IPS-NIHi7 (cell line): ENCODE results near the gene C1orf35.

Source experiments
- DNase-seq: peaks from one replicate; pipeline ENCODE4 v3.0.0; 2012; ENCODE audit warnings: mixed read lengths; ENCODE audit errors: extremely low spot score

The C1orf35 gene

GRCh38 chr1:228094432-228095016 lies 8.6 kb downstream of the C1orf35 start:
- no peak for DNase-seq

GRCh38 chr1:228093050-228093906 lies 9.8 kb downstream of the C1orf35 start:
- no peak for DNase-seq

- DNase-seq: no peak
Observed at GRCh38 chr1:228092342-228093049, 10.6 kb downstream of the C1orf35 start.

- DNase-seq: no peak
Observed at GRCh38 chr1:228091084-228091483, 12.0 kb downstream of the C1orf35 start.

- no peak for DNase-seq
Observed at GRCh38 chr1:228090613-228091081, 12.5 kb downstream of the C1orf35 start.

- DNase-seq: no peak
Observed at GRCh38 chr1:228089519-228090380, 13.4 kb downstream of the C1orf35 start.

- no peak for DNase-seq
Observed at GRCh38 chr1:228088586-228089498, 14.3 kb downstream of the C1orf35 start.

GRCh38 chr1:228087771-228088251 lies 15.3 kb downstream of the C1orf35 start:
- DNase-seq: no peak

- peak; percentile 60 for DNase-seq
Observed at GRCh38 chr1:228085287-228085951, 17.7 kb downstream of the C1orf35 start.

- no peak for DNase-seq
Observed at GRCh38 chr1:228084797-228085196, 18.3 kb downstream of the C1orf35 start.

- no peak for DNase-seq
Observed at GRCh38 chr1:228084325-228084724, 18.8 kb downstream of the C1orf35 start.

- no peak for DNase-seq
Observed at GRCh38 chr1:228083871-228084278, 19.2 kb downstream of the C1orf35 start.

GRCh38 chr1:228082918-228083870 lies 19.9 kb downstream of the C1orf35 start:
- DNase-seq: no peak

GRCh38 chr1:228082214-228082917 lies 20.8 kb downstream of the C1orf35 start, which contains the start of gene ARF1:
TSS of gene ARF1 (plus strand) at chr1:228082708. CDS start at chr1:228097115, 14,407 bp downstream.
- peak; percentile 97 for DNase-seq

- peak; percentile 48 for DNase-seq
Observed at GRCh38 chr1:228081578-228082213, 21.4 kb downstream of the C1orf35 start.

GRCh38 chr1:228081144-228081543 lies 22.0 kb downstream of the C1orf35 start:
- no peak for DNase-seq

GRCh38 chr1:228079601-228080263 lies 23.4 kb downstream of the C1orf35 start:
- no peak for DNase-seq
